HG02852 (cell line): Measurements from ENCODE around the gene SELENOW.
"Not testable (repeated sequence)": the region's sequence is repeated elsewhere in the genome, so short reads cannot be mapped to it uniquely, and the experiment has no call there.

Experiments used
- ATAC-seq: cut with Tn5 transposase; IDR thresholded peaks from one replicate; pipeline ENCODE4 v1.9.1; 2021; ENCODE audit warnings: mild to moderate bottlenecking, moderate library complexity; ENCODE audit not compliant: unreplicated experiment

The SELENOW gene

GRCh38 chr19:47818221-47818620 is 39.7 kb downstream of the SELENOW start:
- not testable (repeated sequence) for ATAC-seq

GRCh38 chr19:47819858-47820257 is 41.4 kb downstream of the SELENOW start:
- ATAC-seq = no peak

DNA sequence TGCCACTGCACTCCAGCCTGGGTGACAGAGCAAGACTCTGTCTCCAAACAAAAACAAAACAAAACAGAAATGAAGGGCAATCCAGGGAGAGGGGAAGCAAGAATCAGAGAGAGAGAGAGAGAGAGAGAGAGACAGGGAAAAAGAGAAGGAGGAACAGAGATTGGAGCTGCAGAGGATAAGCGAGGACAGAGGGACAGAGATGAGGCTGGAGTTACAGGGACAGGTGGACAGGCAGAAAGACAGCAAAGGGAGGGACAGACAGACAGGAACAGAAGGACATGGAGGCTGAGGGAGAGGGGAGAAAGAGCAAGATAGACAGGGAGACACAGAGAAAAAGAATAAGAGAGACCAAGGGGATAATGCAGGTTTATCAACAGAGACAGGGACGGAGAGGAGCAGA is 41.9 kb downstream of the SELENOW start:
- ATAC-seq = no peak

- ATAC-seq = no peak
These were observed 43.0 kb downstream of the SELENOW start, which contains the start of gene CRX for GRCh38 chr19:47821460-47822020. Gene CRX (plus strand): TSS chr19:47821937. CDS start chr19:47834444, 12,507 bp downstream.

GRCh38 chr19:47824396-47824795 is 45.9 kb downstream of the SELENOW start:
- ATAC-seq = no peak

DNA sequence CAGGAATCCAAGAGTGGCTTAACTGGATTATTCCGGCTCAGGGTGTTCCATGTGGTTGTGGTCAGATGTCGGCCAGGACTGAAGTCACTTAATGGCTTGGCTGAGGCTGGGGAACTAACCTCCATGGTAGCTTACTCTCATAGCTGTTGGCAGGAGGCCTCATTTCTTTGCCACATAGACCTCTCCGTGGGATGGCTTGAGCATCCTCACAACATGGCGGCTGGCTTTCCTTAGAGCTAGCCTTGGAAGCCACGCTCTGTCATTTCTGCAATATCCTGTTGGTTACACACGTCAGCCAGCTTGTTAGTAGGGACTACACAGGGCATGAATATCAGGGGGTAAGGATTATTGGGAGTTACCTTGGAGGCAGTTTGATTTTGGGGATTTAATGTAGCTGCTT is 48.3 kb downstream of the SELENOW start:
- no peak for ATAC-seq

DNA sequence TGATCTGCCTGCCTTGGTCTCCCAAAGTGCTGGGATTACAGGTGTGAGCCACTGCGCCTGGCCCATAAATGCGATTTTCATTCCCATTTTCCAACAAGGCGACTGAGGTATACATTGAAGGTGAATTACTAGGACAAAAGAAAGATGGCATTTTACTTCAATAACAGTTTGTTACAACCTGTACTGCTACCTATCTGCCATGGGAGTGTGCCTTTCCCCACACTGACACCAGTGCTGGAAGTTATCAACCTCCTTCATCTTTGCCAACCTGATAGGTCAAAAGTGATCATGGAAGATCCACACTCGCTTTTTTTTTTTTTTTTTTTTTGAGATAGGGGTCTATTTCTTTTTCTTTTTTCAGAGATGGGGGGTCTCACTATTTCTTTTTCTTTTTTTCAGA is 54.2 kb downstream of the SELENOW start:
- ATAC-seq = no peak
